Pulmonary artery endothelial cell (primary cell): Measurements from ENCODE around the gene SERF2. TPM values are rescaled to one million over a fixed set of nuclear protein-coding genes. Genes with fewer than 3 reads are reported as not detected.
"Not testable (repeated sequence)": the region's sequence is repeated elsewhere in the genome, so short reads cannot be mapped to it uniquely, and the experiment has no call there.

Experiments
- DNase-seq: peaks from one replicate; pipeline ENCODE4 v3.0.0-alpha.2; 2011; ENCODE audit warnings: low read depth, low spot score
- total RNA-seq: library from RNA; depleted of rRNA; stranded (reverse); fragments of >200 nt; gene quantifications from 2 replicates; pipeline ENCODE4 v1.2.3, GENCODE V29; 2014

SERF2 gene
- total RNA-seq, 1 donor from 2014 or later, result 369 TPM

DNA sequence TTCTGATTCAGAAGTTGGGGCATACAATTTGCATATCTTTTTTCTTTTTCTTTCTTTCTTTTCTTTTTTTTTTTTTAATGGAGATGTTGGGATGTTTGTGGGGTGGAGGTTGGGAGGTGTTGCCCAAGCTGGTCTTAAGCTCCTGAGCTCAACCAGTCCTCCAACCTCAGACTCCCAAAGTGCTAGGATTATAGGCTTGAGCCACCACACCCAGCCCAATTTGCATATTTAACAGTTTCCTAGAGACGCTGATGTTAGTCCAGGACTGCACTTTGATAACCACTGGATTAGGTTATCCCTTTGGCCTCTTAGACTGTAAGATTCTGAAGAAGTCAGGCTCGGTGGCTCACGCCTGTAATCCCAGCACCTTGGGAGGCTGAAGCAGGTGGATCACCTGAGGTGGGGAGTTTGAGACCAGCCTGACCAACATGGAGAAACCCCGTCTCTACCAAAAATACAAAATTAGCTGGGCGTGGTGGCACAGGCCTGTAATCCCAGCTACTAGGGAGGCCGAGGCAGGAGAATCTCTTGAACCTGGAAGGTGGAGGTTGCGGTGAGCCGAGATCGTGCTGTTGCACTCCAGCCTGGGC lies 37.9 kb downstream of the SERF2 start:
- not testable (repeated sequence) for DNase-seq

DNA sequence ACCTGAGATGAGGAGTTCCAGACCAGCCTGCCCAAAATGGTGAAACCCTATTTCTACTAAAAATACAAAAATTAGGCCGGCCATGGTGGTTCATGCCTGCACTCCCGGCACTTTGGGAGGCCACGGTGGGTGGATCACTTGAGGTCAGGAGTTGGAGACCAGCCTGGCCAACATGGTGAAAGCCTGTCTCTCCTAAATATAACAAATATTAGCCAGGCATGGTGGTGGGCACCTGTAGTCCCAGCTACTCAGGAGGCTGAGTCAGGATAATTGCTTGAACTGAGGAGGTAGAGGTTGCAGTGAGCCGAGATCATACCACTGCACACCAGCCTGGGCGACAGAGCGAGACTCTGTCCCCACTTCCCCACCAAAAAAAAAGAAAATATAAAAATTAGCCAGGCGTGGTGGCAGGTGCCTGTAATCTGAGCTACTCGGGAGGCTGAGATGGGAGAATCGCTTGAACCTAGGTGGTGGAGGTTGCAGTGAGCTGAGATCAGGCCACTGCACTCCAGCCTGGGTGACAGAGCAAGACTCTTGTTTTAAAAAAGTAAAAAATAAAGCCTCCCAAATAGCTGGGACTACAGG lies 38.7 kb downstream of the SERF2 start:
- DNase-seq, result not testable (repeated sequence)

DNA sequence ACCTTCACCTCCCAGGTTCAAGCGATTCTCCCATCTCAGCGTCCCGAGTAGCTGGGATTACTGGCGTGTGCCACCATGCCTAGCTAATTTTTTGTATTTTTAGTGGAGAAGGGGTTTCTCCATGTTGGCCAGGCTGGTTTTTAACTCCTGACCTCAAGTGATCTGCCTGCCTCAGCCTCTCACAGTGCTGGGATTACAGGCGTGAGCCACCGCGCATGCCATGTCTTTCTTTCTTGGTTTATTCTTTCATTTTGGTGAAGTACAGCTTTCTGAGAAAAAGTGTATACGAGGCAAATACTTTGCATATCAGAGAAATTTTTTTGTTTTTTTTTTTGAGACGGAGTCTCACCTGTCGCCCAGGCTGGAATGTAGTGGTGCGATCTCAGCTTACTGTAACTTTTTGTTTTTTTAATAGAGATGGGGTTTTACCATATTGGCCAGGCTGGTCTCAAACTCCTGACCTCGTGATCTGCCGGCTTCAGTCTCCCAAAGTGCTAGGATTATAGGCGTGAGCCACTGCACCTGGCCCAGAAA lies 39.5 kb downstream of the SERF2 start:
- DNase-seq, result not testable (repeated sequence)

DNA sequence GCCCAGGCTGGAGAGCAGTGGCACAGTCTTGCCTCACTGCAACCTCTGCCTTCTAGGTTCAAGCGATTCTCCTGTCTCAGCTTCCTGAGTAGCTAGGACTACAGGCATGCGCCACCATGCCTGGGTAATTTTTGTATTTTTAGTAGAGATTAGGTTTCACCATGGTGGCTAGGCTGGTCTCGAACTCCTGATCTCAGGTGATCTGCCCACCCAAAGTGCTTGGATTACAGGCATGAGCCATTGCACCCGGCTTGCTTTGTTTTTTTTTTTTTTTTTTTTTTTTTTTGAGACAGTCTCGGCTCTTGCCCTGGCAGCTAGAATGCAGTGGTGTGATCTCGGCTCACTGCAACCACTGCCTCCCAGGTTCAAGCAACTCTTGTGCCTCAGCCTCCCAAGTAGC lies 40.4 kb downstream of the SERF2 start:
- DNase-seq, result not testable (repeated sequence)

DNA sequence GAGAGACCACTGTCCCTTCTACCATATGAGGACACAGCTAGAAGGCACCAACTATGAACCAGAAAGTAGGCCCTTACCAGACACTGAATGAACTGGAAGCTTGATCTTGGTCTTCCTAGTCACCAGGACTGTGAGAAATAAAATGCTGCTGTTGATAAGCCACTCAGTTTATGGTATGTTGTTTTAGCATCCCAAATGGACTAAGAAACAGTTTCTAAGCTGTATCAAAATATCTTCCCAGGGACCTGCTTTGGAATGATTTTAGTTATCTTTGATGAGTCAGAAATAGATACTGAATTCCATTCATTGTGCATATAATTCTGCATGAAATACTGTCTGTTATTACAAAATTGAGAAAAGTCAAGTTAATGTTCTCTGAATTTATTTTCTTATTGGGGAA lies 53.3 kb downstream of the SERF2 start:
- DNase-seq, result no peak

Other genes starting within 250 kb of the SERF2 start
- 13.8 and 35.5 TPM in 2 replicates for gene PPIP5K1, start 202.1 kb upstream of the SERF2 start, total RNA-seq
- not detected in 2 replicates for gene CKMT1B, start 198.3 kb upstream of the SERF2 start, total RNA-seq
- under 0.01 TPM in 2 replicates for gene STRC, start 173.5 kb upstream of the SERF2 start, total RNA-seq
- 0.33 and 1.0 TPM in 2 replicates for gene CATSPER2, start 143.5 kb upstream of the SERF2 start, total RNA-seq
- not detected in 2 replicates for gene CKMT1A, start 98.5 kb upstream of the SERF2 start, total RNA-seq
- 166 and 578 TPM in 2 replicates for gene PDIA3, start 45.9 kb upstream of the SERF2 start, total RNA-seq
- gene ELL3, start 15.4 kb upstream of the SERF2 start, total RNA-seq, result 2.0 and 2.8 TPM in 2 replicates
- gene SERINC4, start 7.9 kb downstream of the SERF2 start, total RNA-seq, result not detected in 2 replicates
- 7.6 and 10.3 TPM in 2 replicates for gene HYPK, start 8.3 kb downstream of the SERF2 start, total RNA-seq
- 24.2 and 38.4 TPM in 2 replicates for gene MFAP1, start 32.4 kb downstream of the SERF2 start, total RNA-seq
- gene WDR76, start 34.7 kb downstream of the SERF2 start, total RNA-seq, result 18.1 and 22.8 TPM in 2 replicates